ENCODE measurements around the gene NGFR.

DNA sequence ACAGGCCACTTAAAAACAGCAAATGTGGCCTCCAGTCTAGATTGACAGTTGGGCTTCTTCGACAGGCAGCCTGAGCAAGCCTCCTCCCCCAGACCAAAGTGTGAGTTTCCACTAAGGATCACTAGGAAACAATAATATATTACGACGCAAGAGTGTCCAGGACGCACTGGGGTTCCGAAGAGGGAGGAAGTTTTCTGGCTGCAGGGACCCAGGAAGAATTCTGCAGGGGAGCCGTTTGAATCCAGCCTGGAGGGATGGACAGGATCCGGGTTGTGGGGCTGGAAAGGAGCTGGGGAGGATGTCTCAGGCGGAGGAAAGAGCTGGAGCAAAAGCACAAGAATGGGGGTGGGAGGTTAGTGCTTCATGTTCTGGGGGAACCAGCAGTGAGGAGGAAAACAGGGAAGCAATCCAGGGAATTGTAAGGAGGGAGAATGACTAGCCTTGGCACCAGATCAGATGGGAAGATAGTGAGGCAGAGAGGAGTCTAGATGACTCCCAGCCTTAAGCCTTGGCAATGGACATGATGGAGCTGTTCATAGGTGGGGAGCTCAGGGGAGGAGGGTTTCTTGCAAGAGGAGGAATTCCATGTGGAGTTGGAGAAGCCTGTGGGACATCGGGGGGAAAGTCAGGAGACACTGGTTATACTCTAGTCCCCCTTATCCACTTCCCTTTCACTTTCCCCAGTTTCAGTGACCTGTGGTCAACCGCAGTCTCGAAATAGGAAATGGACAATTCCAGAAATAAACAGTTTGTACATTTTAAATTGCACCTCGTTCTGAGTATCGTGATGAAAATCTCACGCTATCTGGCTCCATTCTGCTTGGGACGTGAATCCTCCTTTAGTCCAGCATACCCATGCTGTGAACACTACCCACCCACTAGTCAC, 26.6 kb downstream of the NGFR start:
- TF ChIP-seq ZNF423 (tag by site-specific recombination; IDR thresholded peaks at IDR 0.05) (no peak), ZNF202 (tag by site-specific recombination; IDR thresholded peaks at IDR 0.05; ENCODE audit: borderline replicate concordance) (no peak), ZNF175 (tag by site-specific recombination; IDR thresholded peaks at IDR 0.05) (no peak), SP2 (tag by site-specific recombination; IDR thresholded peaks at IDR 0.05) (no peak), ZNF843 (tag by site-specific recombination; IDR thresholded peaks at IDR 0.05) (no peak), ZNF510 (tag by site-specific recombination; IDR thresholded peaks at IDR 0.05; ENCODE audit: insufficient replicate concordance) (no peak), YY1 (tag by site-specific recombination; IDR thresholded peaks at IDR 0.05) (no peak), ZBTB8A (tag by site-specific recombination; IDR thresholded peaks at IDR 0.05) (no peak)
- TF ChIP-seq, protein P1, sequence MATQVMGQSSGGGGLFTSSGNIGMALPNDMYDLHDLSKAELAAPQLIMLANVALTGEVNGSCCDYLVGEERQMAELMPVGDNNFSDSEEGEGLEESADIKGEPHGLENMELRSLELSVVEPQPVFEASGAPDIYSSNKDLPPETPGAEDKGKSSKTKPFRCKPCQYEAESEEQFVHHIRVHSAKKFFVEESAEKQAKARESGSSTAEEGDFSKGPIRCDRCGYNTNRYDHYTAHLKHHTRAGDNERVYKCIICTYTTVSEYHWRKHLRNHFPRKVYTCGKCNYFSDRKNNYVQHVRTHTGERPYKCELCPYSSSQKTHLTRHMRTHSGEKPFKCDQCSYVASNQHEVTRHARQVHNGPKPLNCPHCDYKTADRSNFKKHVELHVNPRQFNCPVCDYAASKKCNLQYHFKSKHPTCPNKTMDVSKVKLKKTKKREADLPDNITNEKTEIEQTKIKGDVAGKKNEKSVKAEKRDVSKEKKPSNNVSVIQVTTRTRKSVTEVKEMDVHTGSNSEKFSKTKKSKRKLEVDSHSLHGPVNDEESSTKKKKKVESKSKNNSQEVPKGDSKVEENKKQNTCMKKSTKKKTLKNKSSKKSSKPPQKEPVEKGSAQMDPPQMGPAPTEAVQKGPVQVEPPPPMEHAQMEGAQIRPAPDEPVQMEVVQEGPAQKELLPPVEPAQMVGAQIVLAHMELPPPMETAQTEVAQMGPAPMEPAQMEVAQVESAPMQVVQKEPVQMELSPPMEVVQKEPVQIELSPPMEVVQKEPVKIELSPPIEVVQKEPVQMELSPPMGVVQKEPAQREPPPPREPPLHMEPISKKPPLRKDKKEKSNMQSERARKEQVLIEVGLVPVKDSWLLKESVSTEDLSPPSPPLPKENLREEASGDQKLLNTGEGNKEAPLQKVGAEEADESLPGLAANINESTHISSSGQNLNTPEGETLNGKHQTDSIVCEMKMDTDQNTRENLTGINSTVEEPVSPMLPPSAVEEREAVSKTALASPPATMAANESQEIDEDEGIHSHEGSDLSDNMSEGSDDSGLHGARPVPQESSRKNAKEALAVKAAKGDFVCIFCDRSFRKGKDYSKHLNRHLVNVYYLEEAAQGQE (tag by site-specific recombination; IDR thresholded peaks at IDR 0.05): no peak
- TF ChIP-seq, protein P2, sequence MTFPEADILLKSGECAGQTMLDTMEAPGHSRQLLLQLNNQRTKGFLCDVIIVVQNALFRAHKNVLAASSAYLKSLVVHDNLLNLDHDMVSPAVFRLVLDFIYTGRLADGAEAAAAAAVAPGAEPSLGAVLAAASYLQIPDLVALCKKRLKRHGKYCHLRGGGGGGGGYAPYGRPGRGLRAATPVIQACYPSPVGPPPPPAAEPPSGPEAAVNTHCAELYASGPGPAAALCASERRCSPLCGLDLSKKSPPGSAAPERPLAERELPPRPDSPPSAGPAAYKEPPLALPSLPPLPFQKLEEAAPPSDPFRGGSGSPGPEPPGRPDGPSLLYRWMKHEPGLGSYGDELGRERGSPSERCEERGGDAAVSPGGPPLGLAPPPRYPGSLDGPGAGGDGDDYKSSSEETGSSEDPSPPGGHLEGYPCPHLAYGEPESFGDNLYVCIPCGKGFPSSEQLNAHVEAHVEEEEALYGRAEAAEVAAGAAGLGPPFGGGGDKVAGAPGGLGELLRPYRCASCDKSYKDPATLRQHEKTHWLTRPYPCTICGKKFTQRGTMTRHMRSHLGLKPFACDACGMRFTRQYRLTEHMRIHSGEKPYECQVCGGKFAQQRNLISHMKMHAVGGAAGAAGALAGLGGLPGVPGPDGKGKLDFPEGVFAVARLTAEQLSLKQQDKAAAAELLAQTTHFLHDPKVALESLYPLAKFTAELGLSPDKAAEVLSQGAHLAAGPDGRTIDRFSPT (tag by site-specific recombination; IDR thresholded peaks at IDR 0.05): no peak
- TF ChIP-seq, protein P3, sequence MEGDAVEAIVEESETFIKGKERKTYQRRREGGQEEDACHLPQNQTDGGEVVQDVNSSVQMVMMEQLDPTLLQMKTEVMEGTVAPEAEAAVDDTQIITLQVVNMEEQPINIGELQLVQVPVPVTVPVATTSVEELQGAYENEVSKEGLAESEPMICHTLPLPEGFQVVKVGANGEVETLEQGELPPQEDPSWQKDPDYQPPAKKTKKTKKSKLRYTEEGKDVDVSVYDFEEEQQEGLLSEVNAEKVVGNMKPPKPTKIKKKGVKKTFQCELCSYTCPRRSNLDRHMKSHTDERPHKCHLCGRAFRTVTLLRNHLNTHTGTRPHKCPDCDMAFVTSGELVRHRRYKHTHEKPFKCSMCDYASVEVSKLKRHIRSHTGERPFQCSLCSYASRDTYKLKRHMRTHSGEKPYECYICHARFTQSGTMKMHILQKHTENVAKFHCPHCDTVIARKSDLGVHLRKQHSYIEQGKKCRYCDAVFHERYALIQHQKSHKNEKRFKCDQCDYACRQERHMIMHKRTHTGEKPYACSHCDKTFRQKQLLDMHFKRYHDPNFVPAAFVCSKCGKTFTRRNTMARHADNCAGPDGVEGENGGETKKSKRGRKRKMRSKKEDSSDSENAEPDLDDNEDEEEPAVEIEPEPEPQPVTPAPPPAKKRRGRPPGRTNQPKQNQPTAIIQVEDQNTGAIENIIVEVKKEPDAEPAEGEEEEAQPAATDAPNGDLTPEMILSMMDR (tag by site-specific recombination; IDR thresholded peaks at IDR 0.05): no peak

Data from HEK293 (cell line).